ENCODE measurements around the gene CSNK1E. TPM values are rescaled to one million over a fixed set of nuclear protein-coding genes. Genes with fewer than 3 reads are reported as not detected.
A peak's percentile ranks its signal among the peaks of the same experiment; 100 is the strongest.

The CSNK1E gene
- total RNA-seq, 4 donors from 2014 or later: 67.9 to 102 (median 91.7) TPM

DNA sequence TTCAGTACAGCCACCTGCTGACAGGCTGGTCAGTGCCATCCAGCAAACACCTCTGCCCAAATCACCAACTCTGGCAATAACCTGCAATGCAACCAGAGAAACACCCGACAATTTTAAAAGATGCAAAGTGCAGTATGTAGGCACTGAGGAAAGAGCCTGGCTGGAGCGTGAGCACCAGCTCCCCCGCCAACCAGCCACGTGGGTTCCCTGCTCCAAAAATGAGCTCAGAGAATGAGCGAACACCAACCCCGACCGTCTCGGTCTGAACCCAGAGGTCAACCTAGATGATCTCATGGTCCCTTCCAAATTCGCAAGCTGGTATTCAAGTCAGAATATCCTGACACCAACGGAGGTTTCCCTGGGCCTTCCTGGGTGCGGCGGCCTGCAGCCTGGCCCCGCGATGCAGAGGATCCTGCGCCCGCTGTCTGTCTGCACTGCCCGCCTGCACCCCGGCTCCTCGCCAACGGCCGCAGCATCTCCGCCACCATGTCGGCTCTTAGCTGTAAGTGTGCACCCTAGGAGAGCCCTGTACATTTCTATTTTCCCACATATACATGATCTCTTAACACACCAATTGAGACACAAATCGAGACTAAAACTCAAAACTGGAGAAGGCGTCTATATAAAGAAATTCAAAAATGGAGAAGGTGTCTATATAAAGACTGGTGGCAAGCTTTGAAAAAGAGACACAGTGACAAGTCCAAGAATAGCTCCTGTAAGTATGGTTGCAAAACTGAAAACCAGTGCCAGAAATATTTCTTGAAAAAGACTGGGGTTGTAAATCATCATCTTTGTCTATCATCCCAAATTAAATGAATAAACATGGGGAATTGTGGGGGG is 67.2 kb downstream of the CSNK1E start:
- H3K27ac ChIP-seq (replicated peaks in 1 of 4): peak overlapping the region in 2 of 4 donors; percentile 54 to 55
- no peak for TF ChIP-seq POLR2AphosphoS5 (IDR thresholded peaks at IDR 0.05)
- TF ChIP-seq POLR2A (IDR thresholded peaks at IDR 0.05; ENCODE audit: low read depth): no peak
- TF ChIP-seq, protein P1, sequence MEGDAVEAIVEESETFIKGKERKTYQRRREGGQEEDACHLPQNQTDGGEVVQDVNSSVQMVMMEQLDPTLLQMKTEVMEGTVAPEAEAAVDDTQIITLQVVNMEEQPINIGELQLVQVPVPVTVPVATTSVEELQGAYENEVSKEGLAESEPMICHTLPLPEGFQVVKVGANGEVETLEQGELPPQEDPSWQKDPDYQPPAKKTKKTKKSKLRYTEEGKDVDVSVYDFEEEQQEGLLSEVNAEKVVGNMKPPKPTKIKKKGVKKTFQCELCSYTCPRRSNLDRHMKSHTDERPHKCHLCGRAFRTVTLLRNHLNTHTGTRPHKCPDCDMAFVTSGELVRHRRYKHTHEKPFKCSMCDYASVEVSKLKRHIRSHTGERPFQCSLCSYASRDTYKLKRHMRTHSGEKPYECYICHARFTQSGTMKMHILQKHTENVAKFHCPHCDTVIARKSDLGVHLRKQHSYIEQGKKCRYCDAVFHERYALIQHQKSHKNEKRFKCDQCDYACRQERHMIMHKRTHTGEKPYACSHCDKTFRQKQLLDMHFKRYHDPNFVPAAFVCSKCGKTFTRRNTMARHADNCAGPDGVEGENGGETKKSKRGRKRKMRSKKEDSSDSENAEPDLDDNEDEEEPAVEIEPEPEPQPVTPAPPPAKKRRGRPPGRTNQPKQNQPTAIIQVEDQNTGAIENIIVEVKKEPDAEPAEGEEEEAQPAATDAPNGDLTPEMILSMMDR (IDR thresholded peaks at IDR 0.05): no peak
- TF ChIP-seq EP300 (IDR thresholded peaks at IDR 0.05): no peak
- WGBS: 86% methylated on average over 23 of the region's 25 CpGs
- peaks cover 8 to 29% (median 27%) of the 10 kb centered on the region in 4 donors for H3K36me3 ChIP-seq
- H3K9me3 ChIP-seq: no peaks in the 10 kb centered on the region
- intact Hi-C loops (cut with DNase I): no loop called here
- H3K4me3 ChIP-seq: no peak overlapping the region
- no peak for DNase-seq (ENCODE audit: extremely low spot score)
- no peaks in the 10 kb centered on the region for H3K27me3 ChIP-seq
- H3K4me1 ChIP-seq: peaks cover 46 to 71% (median 53%) of the 10 kb centered on the region in 4 donors

DNA sequence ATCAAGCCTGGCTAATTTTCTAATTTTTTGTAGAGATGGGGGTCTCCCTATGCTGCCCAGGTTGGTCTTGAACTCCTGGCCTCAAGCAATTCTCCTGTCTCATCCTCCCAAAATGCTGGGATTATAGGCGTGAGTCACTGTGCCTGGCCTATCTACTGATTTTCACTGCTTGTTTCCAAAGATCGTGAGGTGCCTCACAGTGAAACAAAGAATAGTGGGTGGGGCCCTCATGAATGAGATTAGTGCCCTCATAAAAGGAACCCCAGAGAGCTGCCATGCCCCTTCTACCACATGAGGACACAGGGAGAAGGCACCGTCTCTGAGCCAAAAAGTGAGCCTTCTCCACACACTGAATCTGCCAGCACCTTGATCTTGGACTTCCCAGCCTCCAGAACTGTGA is 67.9 kb downstream of the CSNK1E start:
- intact Hi-C loops (cut with DNase I): no loop called here

DNA sequence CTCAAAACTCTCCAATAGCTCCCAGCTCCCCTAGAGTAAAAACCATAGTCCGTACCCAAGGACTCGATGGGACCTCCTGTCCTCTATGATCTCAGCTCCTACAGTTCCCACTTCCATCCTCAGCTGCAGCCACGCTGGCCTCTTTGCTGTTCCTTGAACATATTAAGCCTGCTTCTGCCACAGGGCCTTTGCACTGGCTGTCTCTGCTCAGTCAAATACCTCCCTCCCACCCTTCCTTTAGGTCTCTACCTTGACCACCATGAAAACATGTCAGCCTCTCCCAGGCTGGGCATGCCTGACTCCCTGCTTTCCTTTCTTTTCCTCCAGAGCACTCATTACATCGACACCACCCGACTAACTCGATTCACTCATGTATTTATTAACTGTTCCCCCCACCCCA is 69.0 kb downstream of the CSNK1E start:
- Histone ChIP-seq H3K27me3 (no peaks in the 10 kb centered on the region), H3K27ac (replicated peaks in 1 of 4) (no peak overlapping the region), H3K9me3 (no peaks in the 10 kb centered on the region), H3K4me1 (peaks cover 46 to 74% (median 52%) of the 10 kb centered on the region in 4 donors), H3K36me3 (peaks cover 15 to 46% (median 44%) of the 10 kb centered on the region in 4 donors), H3K4me3 (no peak overlapping the region)
- no peak for DNase-seq (ENCODE audit: extremely low spot score)
- WGBS: 99% methylated on average over 6 of the region's 6 CpGs
- TF ChIP-seq POLR2A (IDR thresholded peaks at IDR 0.05; ENCODE audit: low read depth): no peak
- TF ChIP-seq EP300 (IDR thresholded peaks at IDR 0.05): no peak
- TF ChIP-seq, protein P1 (IDR thresholded peaks at IDR 0.05): no peak
- TF ChIP-seq POLR2AphosphoS5 (IDR thresholded peaks at IDR 0.05): no peak
- intact Hi-C loops (cut with DNase I): no loop called here

More for the DNA sequence above, 67.9 kb downstream of the CSNK1E start:
- Histone ChIP-seq H3K27me3 (no peaks in the 10 kb centered on the region), H3K9me3 (no peaks in the 10 kb centered on the region), H3K4me1 (peaks cover 46 to 71% (median 49%) of the 10 kb centered on the region in 4 donors), H3K36me3 (peaks cover 15 to 36% (median 34%) of the 10 kb centered on the region in 4 donors), H3K4me3 (no peak overlapping the region), H3K27ac (replicated peaks in 1 of 4) (no peak overlapping the region)
- WGBS: 95% methylated on average over 3 of the region's 3 CpGs
- no peak for DNase-seq (ENCODE audit: extremely low spot score)
- no peak for TF ChIP-seq EP300 (IDR thresholded peaks at IDR 0.05)
- TF ChIP-seq, protein P1 (IDR thresholded peaks at IDR 0.05): no peak
- TF ChIP-seq POLR2AphosphoS5 (IDR thresholded peaks at IDR 0.05): no peak
- TF ChIP-seq POLR2A (IDR thresholded peaks at IDR 0.05; ENCODE audit: low read depth): no peak

DNA sequence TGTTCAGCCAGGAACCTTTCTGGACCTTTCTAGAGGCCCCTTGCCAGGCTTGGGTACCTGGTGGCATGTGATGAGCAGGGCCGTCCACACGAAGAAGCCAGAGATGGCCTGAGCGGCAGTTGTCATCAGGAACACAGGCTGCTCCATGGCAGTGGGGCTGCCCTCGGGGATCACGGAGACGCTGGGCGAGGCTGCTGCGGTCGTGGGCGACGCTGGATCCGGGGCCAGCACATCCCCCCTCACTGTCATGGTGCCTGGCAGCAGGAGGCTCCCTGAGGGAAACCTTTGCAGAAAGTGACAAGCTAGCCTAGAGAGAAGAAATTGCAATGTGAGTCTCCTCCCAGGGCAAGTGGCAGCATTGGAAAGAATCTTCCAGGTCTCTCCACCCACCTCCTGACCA is 69.5 kb downstream of the CSNK1E start:
- Histone ChIP-seq H3K9me3 (no peaks in the 10 kb centered on the region), H3K36me3 (peaks cover 15 to 50% (median 45%) of the 10 kb centered on the region in 4 donors), H3K27me3 (no peaks in the 10 kb centered on the region), H3K27ac (replicated peaks in 1 of 4) (peak overlapping the region; percentile 48 to 71 (median 65)), H3K4me1 (peaks cover 46 to 80% (median 57%) of the 10 kb centered on the region in 4 donors), H3K4me3 (no peak overlapping the region)
- intact Hi-C loops (cut with DNase I): no loop called here
- no CpG with 5 or more reads among the region's 12 CpGs for WGBS
- DNase-seq (ENCODE audit: extremely low spot score): no peak
- TF ChIP-seq POLR2AphosphoS5 (IDR thresholded peaks at IDR 0.05): no peak

DNA sequence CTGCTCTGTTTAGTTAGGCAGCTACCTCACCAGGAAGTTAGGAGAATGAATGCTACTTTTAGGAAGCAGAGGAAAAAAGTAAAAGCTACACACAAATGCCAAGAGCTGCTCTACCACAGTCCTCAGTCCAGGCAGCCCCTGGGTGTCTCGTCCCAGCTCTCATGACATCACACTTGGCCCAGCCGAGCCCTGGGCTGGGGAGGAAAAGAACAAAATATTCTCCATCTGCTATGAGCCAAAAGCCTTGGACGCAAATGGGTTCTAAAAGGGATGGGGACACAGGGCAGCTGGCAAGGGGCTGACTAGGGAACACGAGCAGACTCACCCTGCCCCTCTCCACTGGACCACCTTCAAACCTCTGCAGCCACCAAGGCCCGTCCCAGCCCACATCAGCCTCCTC is 70.5 kb downstream of the CSNK1E start:
- Histone ChIP-seq H3K9me3 (no peaks in the 10 kb centered on the region), H3K27ac (replicated peaks in 1 of 4) (peak overlapping the region; percentile 48 to 71 (median 65)), H3K4me3 (no peak overlapping the region), H3K4me1 (peaks cover 38 to 74% (median 56%) of the 10 kb centered on the region in 4 donors), H3K27me3 (no peaks in the 10 kb centered on the region), H3K36me3 (peaks cover 15 to 50% (median 45%) of the 10 kb centered on the region in 4 donors)
- TF ChIP-seq EP300 (IDR thresholded peaks at IDR 0.05) (no peak), POLR2A (IDR thresholded peaks at IDR 0.05; ENCODE audit: low read depth) (no peak), POLR2AphosphoS5 (IDR thresholded peaks at IDR 0.05) (peak in 1 of 2 donors; percentile 40)
- TF ChIP-seq, protein P1 (IDR thresholded peaks at IDR 0.05): no peak
- 34% methylated on average over 5 of the region's 5 CpGs for WGBS
- DNase-seq (ENCODE audit: extremely low spot score): no peak
- intact Hi-C loops (cut with DNase I): no loop called here

Data from esophagus muscularis mucosa (tissue), 4 donors.